HG03025 (cell line): ENCODE measurements around the gene BCKDK.
"Not testable (repeated sequence)": the region's sequence is repeated elsewhere in the genome, so short reads cannot be mapped to it uniquely, and the experiment has no call there.

Experiments
- ATAC-seq: cut with Tn5 transposase; IDR thresholded peaks from one replicate; pipeline ENCODE4 v1.9.1; 2021; ENCODE audit warnings: mild to moderate bottlenecking, moderate library complexity; ENCODE audit not compliant: unreplicated experiment, low FRiP score

BCKDK gene

GRCh38 chr16:31093132-31093703 is 15.0 kb upstream of the BCKDK start:
- ATAC-seq: no peak

DNA sequence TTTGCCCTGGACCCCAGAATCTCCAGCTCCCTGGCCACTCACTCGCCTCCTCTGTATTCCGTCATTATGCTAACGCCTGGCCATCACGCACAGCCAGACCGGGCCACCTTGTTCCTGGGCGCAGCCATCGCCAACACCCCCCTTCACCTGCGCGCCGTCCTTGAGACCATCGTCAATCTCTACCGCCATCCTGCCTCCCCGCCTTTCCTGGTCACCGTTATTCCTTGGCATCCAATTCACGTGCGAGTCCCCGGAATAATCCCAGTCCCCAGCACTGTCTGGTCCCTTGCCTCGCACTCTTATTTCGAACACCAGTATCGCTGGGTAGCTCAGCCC is 14.1 kb upstream of the BCKDK start:
- ATAC-seq: no peak

DNA sequence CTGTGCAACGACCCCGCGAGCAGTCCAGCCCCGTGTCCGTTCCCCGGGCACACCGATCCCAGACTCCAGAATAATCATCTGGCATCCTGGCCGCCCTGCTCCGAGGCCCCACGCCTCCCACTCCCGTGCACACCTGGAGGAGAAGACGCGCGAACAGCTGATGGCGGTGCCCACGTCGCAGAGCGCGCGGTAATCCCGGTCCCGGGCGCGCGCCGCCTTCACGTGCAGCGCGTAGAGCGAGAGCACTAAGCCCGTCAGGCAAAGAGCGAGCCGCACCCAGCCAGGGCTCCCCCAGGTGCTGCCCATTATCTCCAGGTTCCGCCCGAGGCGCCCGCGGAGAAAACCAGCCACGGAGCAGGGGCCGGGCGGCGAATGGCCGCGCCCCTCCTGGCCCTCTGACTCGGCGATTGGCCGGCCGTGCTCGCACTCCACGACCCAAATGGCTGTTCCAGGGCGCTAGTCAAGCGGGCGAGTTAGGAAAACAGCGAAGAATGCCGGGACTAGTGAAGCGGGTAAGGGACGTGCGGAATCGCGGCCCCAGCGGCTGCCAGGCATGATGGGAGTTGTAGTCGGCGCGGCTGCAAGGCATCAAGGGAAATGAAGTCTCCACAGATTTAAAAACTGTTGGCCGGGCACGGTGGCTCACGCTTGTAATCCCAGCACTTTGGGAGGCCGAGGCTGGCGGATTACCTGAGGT is 13.6 kb upstream of the BCKDK start, which contains the start of gene VKORC1:
VKORC1 (minus strand) TSS at position 374 of the 697 bp plus-strand sequence; CDS start at position 306, 68 bp downstream.
- ATAC-seq: peak; percentile 76

- ATAC-seq: no peak
Measured at GRCh38 chr16:31099860-31100638, 8.1 kb upstream of the BCKDK start.

DNA sequence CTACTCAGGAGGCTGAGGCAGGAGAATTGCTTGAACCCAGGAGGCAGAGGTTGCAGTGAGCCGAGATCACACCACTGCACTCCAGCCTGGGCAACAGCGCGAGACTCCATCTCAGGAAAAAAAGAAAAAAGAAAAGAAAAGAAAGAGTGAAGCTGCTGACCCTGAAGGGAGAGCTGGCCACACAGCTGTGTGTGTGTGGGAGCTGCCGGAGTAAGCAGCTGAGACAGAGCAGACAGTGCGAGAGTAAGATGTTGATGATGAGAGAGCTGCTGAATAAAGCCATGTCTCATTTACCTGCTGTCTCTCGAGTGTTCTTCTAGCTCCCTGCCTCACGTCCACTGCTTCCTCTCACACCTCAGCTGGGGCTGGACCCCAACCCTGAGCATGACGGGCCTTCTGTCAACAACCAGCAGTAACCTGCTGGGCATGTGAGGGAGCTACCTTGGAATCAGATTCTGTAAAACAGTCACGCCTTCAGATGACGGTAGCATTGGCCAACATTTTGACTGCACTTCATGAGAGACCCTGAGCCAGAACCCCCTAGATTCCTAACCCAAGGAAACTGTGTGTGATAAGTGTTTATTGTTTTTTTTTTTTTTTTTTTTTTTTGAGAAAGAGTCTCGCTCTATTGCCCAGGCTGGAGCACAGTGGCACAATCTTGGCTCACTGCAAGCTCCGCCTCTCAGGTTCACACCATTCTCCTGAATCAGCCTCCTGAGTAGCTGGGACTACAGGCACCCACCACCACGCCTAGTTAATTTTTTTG is 7.1 kb upstream of the BCKDK start:
- not testable (repeated sequence) for ATAC-seq

GRCh38 chr16:31105677-31106213 is 2.4 kb upstream of the BCKDK start:
- ATAC-seq: no peak

GRCh38 chr16:31106509-31107464 is 1.4 kb upstream of the BCKDK start:
- no peak for ATAC-seq

- ATAC-seq: no peak
Measured at GRCh38 chr16:31107465-31107867, 720 bp upstream of the BCKDK start.

DNA sequence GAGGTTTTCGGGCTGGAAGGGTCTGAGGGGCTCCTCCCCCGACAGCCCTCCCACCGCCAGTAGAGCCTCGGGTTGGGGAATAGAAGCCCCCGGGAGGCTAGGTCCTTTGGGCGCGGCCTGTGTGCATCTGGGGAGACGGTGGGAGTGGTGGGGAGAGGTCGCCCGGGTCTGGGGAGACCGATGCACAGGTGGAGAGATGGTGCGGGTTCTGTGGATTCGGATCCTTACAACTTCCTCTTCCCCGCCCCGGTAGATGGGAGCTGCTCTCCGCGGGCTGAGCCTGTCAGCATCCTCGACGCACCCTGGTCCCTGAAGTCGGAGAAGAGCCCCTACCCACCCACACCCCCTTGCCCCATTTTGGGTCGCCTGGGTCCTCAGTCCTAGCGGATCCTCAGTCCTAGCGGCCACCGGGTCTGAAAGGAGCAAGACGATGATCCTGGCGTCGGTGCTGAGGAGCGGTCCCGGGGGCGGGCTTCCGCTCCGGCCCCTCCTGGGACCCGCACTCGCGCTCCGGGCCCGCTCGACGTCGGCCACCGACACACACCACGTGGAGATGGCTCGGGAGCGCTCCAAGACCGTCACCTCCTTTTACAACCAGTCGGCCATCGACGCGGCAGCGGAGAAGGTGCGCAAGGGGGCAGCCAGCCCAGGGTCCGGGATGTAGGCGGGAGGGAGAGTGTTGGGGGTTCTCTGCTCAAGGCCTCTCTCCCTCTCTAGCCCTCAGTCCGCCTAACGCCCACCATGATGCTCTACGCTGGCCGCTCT is 790 bp downstream of the BCKDK start:
- ATAC-seq: no peak

DNA sequence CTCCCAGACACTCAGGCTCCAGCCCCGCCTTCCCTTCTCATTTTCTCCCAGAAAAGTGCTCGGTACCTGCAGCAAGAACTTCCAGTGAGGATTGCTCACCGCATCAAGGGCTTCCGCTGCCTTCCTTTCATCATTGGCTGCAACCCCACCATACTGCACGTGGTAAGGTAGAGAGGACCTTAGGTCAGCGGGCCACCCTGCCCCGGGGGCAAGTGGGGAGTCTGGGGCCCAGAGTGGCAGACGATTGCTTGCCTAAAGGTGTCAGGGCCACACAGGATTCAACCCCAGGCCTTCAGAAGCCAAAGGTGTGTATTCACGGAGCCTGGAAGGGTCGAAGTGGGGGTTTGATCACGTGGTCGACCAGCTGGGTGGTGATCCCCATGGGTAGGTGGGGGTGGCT is 1.4 kb downstream of the BCKDK start:
- no peak for ATAC-seq

- no peak for ATAC-seq
Measured at GRCh38 chr16:31110106-31111034, 2.2 kb downstream of the BCKDK start.

DNA sequence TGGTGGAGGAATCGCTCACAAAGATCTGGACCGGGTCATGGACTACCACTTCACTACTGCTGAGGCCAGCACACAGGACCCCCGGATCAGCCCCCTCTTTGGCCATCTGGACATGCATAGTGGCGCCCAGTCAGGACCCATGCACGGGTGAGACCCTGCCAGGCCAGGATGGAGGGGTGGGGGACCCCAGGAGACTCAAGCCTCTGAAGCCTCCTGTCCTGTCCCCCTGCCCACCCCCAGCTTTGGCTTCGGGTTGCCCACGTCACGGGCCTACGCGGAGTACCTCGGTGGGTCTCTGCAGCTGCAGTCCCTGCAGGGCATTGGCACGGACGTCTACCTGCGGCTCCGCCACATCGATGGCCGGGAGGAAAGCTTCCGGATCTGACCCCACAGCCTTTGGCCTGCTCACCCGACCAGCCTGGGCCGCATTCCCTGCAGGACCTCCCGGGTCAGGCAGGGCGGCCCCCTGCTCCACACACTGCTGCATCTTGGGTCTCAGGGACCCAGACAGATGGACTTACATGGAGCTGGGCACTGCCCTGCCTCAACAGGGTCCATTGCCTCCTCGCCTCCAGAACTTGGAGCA is 3.8 kb downstream of the BCKDK start:
- no peak for ATAC-seq

GRCh38 chr16:31112711-31113110 is 4.5 kb downstream of the BCKDK start:
- ATAC-seq: no peak

DNA sequence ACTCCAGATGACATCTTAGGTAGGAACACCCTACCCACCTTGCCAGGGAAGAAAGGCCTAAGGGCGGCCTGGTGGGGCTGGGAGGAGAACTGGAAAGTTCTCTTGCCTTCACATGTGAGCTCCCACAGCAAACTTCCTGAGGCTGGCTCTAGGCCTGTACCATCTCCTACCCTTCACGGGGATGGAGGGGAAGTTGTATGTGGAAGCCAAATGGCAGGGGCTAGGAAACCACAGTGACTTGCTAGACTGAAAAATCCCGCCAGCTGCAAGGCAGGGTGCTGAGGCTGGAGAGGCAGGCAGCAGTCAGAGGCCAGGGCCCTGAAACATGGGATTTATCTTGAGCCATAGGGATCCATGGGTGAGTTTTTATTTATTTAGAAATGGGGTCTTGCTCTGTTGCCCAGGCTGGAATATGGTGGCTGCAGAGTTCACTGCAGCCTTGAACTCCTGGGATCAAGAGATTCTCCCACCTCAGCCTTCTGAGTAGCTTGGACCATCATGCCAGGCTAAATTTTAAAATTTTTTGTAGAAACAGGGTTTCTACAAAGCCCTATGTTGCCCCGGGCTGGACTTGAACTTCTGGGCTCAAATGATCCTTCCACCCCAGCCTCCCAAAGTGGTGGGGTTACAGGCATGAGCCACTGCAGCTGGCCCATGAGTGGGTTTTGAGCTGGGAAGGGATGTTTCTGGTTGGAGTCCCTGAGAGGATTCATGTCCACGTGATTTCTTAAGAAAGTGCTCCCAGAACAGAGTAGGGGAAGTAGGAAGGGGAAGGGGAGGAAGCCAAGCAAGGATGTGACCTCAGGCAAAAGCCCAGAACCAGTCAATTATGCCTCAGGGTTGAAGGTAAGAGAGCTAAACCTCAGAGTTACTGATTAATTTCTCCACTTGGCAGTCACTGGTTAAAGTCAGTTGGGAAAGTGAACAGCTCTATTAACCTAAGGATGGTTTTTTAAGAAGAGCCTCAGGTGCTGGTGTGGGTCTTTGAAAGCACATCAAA is 5.2 kb downstream of the BCKDK start:
- no peak for ATAC-seq

GRCh38 chr16:31114468-31114867 is 6.3 kb downstream of the BCKDK start:
- ATAC-seq: no peak
